Karpas-422 (cell line): ENCODE results near the gene LRRTM3. TPM values are rescaled to one million over a fixed set of nuclear protein-coding genes. Genes with fewer than 3 reads are reported as not detected.

Source experiments
- DNase-seq: peaks from one replicate; pipeline ENCODE4 v3.0.0-alpha.2; 2015
- H2AFZ ChIP-seq: fragments of 200-600 bp; sonication (generic); 2 replicates; pipeline ENCODE4 v1.6.1; 2014; ENCODE audit warnings: antibody characterized with exemption, low read length, mixed read lengths
- H3K27ac ChIP-seq: fragments of 200-600 bp; sonication (generic); 2 replicates; pipeline ENCODE4 v1.5.1; 2014; ENCODE audit warnings: mild to moderate bottlenecking, low read length, moderate library complexity
- H3K27me3 ChIP-seq: fragments of 200-600 bp; sonication (generic); 2 replicates; pipeline ENCODE4 v1.6.1; 2014; ENCODE audit warnings: low read length, mixed read lengths
- H3K36me3 ChIP-seq: fragments of 200-600 bp; sonication (generic); 2 replicates; pipeline ENCODE4 v1.6.1; 2014; ENCODE audit warnings: low read length, mixed read lengths; ENCODE audit not compliant: insufficient read depth
- H3K4me1 ChIP-seq: fragments of 200-600 bp; sonication (generic); 2 replicates; pipeline ENCODE4 v1.6.1; 2014; ENCODE audit warnings: mild to moderate bottlenecking, low read length, mixed read lengths
- H3K4me2 ChIP-seq: fragments of 200-600 bp; sonication (generic); 2 replicates; pipeline ENCODE4 v1.6.1; 2014; ENCODE audit warnings: low read length, low read depth, mild to moderate bottlenecking; ENCODE audit not compliant: poor library complexity, severe bottlenecking
- H3K4me3 ChIP-seq: fragments of 200-600 bp; sonication (generic); 2 replicates; pipeline ENCODE4 v1.5.1; 2014; ENCODE audit warnings: mild to moderate bottlenecking, antibody characterized with exemption, low read length, mixed read lengths
- H3K79me2 ChIP-seq: fragments of 200-600 bp; sonication (generic); 2 replicates; pipeline ENCODE4 v1.6.1; 2014; ENCODE audit warnings: mild to moderate bottlenecking, low read length, mixed read lengths
- H3K9ac ChIP-seq: fragments of 200-600 bp; sonication (generic); 2 replicates; pipeline ENCODE4 v1.6.0; 2014; ENCODE audit warnings: low read length
- H3K9me2 ChIP-seq: fragments of 200-600 bp; sonication (generic), shearing (Covaris generic); replicated peaks from 2 replicates; pipeline ENCODE4 v1.6.0; 2014; ENCODE audit warnings: mild to moderate bottlenecking, low read length, moderate library complexity; ENCODE audit not compliant: insufficient read depth
- H3K9me3 ChIP-seq: fragments of 300-700, 200-600 bp; sonication (generic); 2 replicates; pipeline ENCODE4 v1.6.1; 2014; ENCODE audit warnings: low read length, mixed read lengths
- H4K20me1 ChIP-seq: fragments of 200-600 bp; sonication (generic); 2 replicates; pipeline ENCODE4 v1.6.1; 2014; ENCODE audit warnings: mild to moderate bottlenecking, antibody characterized with exemption, low read length, low read depth; ENCODE audit not compliant: insufficient read depth
- total RNA-seq: library from RNA; depleted of rRNA; stranded (reverse); fragments of >200 nt; shearing (Covaris generic); gene quantifications from 2 replicates; pipeline ENCODE4 v1.2.3, GENCODE V29; 2014; ENCODE audit warnings: low replicate concordance

The LRRTM3 gene
- total RNA-seq, 1 experiment from 2014 or later, result not detected

- DNase-seq, result peak; percentile 49
- Histone ChIP-seq H3K9me3 (no peaks in the 10 kb centered on the region), H3K4me3 (no peak overlapping the region), H3K4me1 (peaks cover 24% of the 10 kb centered on the region), H3K36me3 (no peaks in the 10 kb centered on the region), H2AFZ (no peak overlapping the region), H3K27me3 (no peaks in the 10 kb centered on the region), H4K20me1 (no peaks in the 10 kb centered on the region), H3K9ac (no peak overlapping the region), H3K27ac (peak overlapping the region; percentile 68; the same call in 1 of the 2 replicates), H3K79me2 (no peaks in the 10 kb centered on the region), H3K9me2 (no peaks in the 10 kb centered on the region), H3K4me2 (peak overlapping the region; percentile 48)
Measured at GRCh38 chr10:66941491-66941890, 15.7 kb downstream of the LRRTM3 start.

GRCh38 chr10:66942407-66942806 lies 16.6 kb downstream of the LRRTM3 start:
- Histone ChIP-seq H3K4me3 (no peak overlapping the region), H2AFZ (no peak overlapping the region), H3K27me3 (no peaks in the 10 kb centered on the region), H3K79me2 (no peaks in the 10 kb centered on the region), H3K4me2 (no peak overlapping the region), H3K4me1 (peaks cover 24% of the 10 kb centered on the region), H3K9me3 (no peaks in the 10 kb centered on the region), H3K27ac (no peak overlapping the region), H3K9me2 (no peaks in the 10 kb centered on the region), H4K20me1 (no peaks in the 10 kb centered on the region), H3K9ac (no peak overlapping the region), H3K36me3 (no peaks in the 10 kb centered on the region)
- DNase-seq, result no peak

- DNase-seq, result no peak
- no peak overlapping the region for H3K4me2 ChIP-seq
- H3K9ac ChIP-seq, result no peak overlapping the region
- no peaks in the 10 kb centered on the region for H4K20me1 ChIP-seq
- peaks cover 24% of the 10 kb centered on the region for H3K4me1 ChIP-seq
- H3K9me2 ChIP-seq, result no peaks in the 10 kb centered on the region
- no peaks in the 10 kb centered on the region for H3K27me3 ChIP-seq
- no peaks in the 10 kb centered on the region for H3K9me3 ChIP-seq
- H3K27ac ChIP-seq, result no peak overlapping the region
- H3K79me2 ChIP-seq, result no peaks in the 10 kb centered on the region
- no peak overlapping the region for H3K4me3 ChIP-seq
- H2AFZ ChIP-seq, result no peak overlapping the region
- H3K36me3 ChIP-seq, result no peaks in the 10 kb centered on the region
Measured at GRCh38 chr10:66943590-66943989, 17.8 kb downstream of the LRRTM3 start.

GRCh38 chr10:66951896-66952295 lies 26.1 kb downstream of the LRRTM3 start:
- DNase-seq, result no peak
- no peaks in the 10 kb centered on the region for H3K9me2 ChIP-seq
- no peaks in the 10 kb centered on the region for H3K36me3 ChIP-seq
- H3K27ac ChIP-seq, result no peak overlapping the region
- no peak overlapping the region for H3K9ac ChIP-seq
- H3K79me2 ChIP-seq, result no peaks in the 10 kb centered on the region
- H3K27me3 ChIP-seq, result no peaks in the 10 kb centered on the region
- H3K4me2 ChIP-seq, result no peak overlapping the region
- H3K4me1 ChIP-seq, result peaks cover 12% of the 10 kb centered on the region
- no peaks in the 10 kb centered on the region for H3K9me3 ChIP-seq
- H2AFZ ChIP-seq, result no peak overlapping the region
- no peaks in the 10 kb centered on the region for H4K20me1 ChIP-seq
- no peak overlapping the region for H3K4me3 ChIP-seq

DNA sequence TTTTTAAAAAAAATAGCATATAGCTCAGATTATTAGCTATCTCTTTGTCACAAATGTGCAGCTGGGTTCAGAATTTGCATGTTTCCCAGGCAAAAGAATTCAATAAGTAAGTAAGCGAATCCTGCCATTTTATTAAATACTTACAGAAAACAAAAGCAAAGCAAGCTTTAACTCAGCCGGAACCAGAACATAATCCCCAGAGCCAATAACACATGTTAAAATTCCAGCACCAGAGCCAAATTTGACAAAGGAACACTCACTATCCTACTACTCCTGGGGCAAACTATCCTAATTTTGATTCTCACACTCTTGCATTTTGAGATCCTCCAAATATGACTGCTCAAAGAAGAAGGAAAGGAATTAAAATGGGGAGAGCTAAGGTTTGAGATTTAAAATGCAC lies 32.6 kb downstream of the LRRTM3 start:
- no peaks in the 10 kb centered on the region for H3K9me3 ChIP-seq
- no peaks in the 10 kb centered on the region for H3K36me3 ChIP-seq
- H3K4me2 ChIP-seq, result no peak overlapping the region
- H3K4me1 ChIP-seq, result peaks cover 17% of the 10 kb centered on the region
- H3K79me2 ChIP-seq, result no peaks in the 10 kb centered on the region
- H3K27me3 ChIP-seq, result no peaks in the 10 kb centered on the region
- no peak overlapping the region for H3K4me3 ChIP-seq
- H3K9me2 ChIP-seq, result no peaks in the 10 kb centered on the region
- H3K9ac ChIP-seq, result no peak overlapping the region
- no peak for DNase-seq
- no peaks in the 10 kb centered on the region for H4K20me1 ChIP-seq
- H2AFZ ChIP-seq, result 0 out of 2 replicates have a peak overlapping the region, but pooled peaks have one; percentile 41
- H3K27ac ChIP-seq, result no peak overlapping the region

DNA sequence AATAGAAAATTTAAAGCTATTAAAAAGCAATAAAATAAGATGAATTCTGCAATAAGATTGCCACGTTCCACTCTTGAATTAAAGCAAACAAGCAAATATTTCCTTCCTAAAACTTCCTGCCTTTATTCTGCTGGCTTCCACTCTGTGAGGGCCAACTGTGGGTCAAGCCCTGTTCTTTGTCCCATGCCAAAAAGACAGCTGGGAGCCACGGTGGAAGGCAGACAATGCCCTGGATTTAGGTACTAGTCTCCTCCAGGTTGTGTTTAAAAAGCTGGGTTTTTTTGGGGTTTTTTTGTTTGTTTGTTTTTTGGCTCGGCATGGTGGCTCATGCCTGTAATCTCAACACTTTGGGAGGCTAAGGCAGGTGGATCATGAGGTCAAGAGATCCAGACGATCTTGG lies 39.1 kb downstream of the LRRTM3 start:
- Histone ChIP-seq H4K20me1 (no peaks in the 10 kb centered on the region), H3K4me2 (no peak overlapping the region), H3K4me1 (no peaks in the 10 kb centered on the region), H3K9me2 (no peaks in the 10 kb centered on the region), H2AFZ (no peak overlapping the region), H3K27me3 (no peaks in the 10 kb centered on the region), H3K79me2 (no peaks in the 10 kb centered on the region), H3K36me3 (no peaks in the 10 kb centered on the region), H3K4me3 (no peak overlapping the region), H3K9ac (no peak overlapping the region), H3K9me3 (no peaks in the 10 kb centered on the region), H3K27ac (no peak overlapping the region)
- no peak for DNase-seq

GRCh38 chr10:66980246-66980815 lies 54.5 kb downstream of the LRRTM3 start:
- H3K79me2 ChIP-seq, result no peaks in the 10 kb centered on the region
- H3K4me1 ChIP-seq, result no peaks in the 10 kb centered on the region
- no peak overlapping the region for H3K4me3 ChIP-seq
- no peak overlapping the region for H3K4me2 ChIP-seq
- no peaks in the 10 kb centered on the region for H3K9me2 ChIP-seq
- no peak overlapping the region for H3K27ac ChIP-seq
- no peaks in the 10 kb centered on the region for H3K36me3 ChIP-seq
- H3K27me3 ChIP-seq, result no peaks in the 10 kb centered on the region
- H2AFZ ChIP-seq, result no peak overlapping the region
- no peaks in the 10 kb centered on the region for H4K20me1 ChIP-seq
- H3K9ac ChIP-seq, result no peak overlapping the region
- H3K9me3 ChIP-seq, result no peaks in the 10 kb centered on the region
- DNase-seq, result no peak

- no peaks in the 10 kb centered on the region for H3K27me3 ChIP-seq
- H3K36me3 ChIP-seq, result no peaks in the 10 kb centered on the region
- no peak overlapping the region for H3K9ac ChIP-seq
- no peaks in the 10 kb centered on the region for H3K4me1 ChIP-seq
- DNase-seq, result no peak
- H3K79me2 ChIP-seq, result no peaks in the 10 kb centered on the region
- H3K27ac ChIP-seq, result no peak overlapping the region
- H4K20me1 ChIP-seq, result no peaks in the 10 kb centered on the region
- H3K4me2 ChIP-seq, result no peak overlapping the region
- no peak overlapping the region for H2AFZ ChIP-seq
- no peak overlapping the region for H3K4me3 ChIP-seq
- H3K9me2 ChIP-seq, result no peaks in the 10 kb centered on the region
- no peaks in the 10 kb centered on the region for H3K9me3 ChIP-seq
Measured at GRCh38 chr10:66981361-66982052, 55.7 kb downstream of the LRRTM3 start.
